MM.1S (cell line): Measurements from ENCODE around the gene PSMC6.

Source experiments
- DNase-seq: peaks from one replicate; pipeline ENCODE4 v3.0.0-alpha.2; 2015
- H2AFZ ChIP-seq: fragments of 300-600 bp; sonication (generic); 2 replicates; pipeline ENCODE4 v1.6.0; 2016; ENCODE audit warnings: antibody characterized with exemption, low read length
- H3F3A ChIP-seq: fragments of 300-600 bp; sonication (generic); 2 replicates; pipeline ENCODE4 v1.6.1; 2016; ENCODE audit warnings: mild to moderate bottlenecking, antibody characterized with exemption, low read length, moderate library complexity, mixed read lengths; ENCODE audit not compliant: insufficient read depth
- H3K27ac ChIP-seq: fragments of 300-600 bp; sonication (generic); 2 replicates; pipeline ENCODE4 v1.5.1; 2016; ENCODE audit warnings: mild to moderate bottlenecking, low read length
- H3K27me3 ChIP-seq: fragments of 300-600 bp; sonication (generic); replicated peaks from 2 replicates; pipeline ENCODE4 v1.6.0; 2016; ENCODE audit warnings: low read length; ENCODE audit not compliant: insufficient read depth
- H3K36me3 ChIP-seq: fragments of 300-600 bp; sonication (generic); replicated peaks from 2 replicates; pipeline ENCODE4 v1.6.1; 2016; ENCODE audit warnings: mild to moderate bottlenecking, low read length, mixed read lengths; ENCODE audit not compliant: insufficient read depth
- H3K4me1 ChIP-seq: fragments of 300-600 bp; sonication (generic); 2 replicates; pipeline ENCODE4 v1.6.1; 2016; ENCODE audit warnings: low read length, mixed read lengths
- H3K4me2 ChIP-seq: fragments of 300-600 bp; sonication (generic); 2 replicates; pipeline ENCODE4 v1.6.0; 2016; ENCODE audit warnings: low read depth, low read length
- H3K4me3 ChIP-seq: fragments of 300-600 bp; sonication (generic); 2 replicates; pipeline ENCODE4 v1.5.1; 2016; ENCODE audit warnings: low read length, mixed read lengths
- H3K79me2 ChIP-seq: fragments of 300-600 bp; sonication (generic); 2 replicates; pipeline ENCODE4 v1.6.1; 2016; ENCODE audit warnings: mixed run types, low read length, mixed read lengths
- H3K9ac ChIP-seq: fragments of 300-600 bp; sonication (generic); 2 replicates; pipeline ENCODE4 v1.6.1; 2016; ENCODE audit warnings: low read length, mixed read lengths
- H3K9me2 ChIP-seq: fragments of 300-600 bp; sonication (generic); replicated peaks from 2 replicates; pipeline ENCODE4 v1.6.1; 2016; ENCODE audit warnings: mild to moderate bottlenecking, low read length, mixed read lengths; ENCODE audit not compliant: insufficient read depth
- H3K9me3 ChIP-seq: fragments of 300-600 bp; sonication (generic); replicated peaks from 2 replicates; pipeline ENCODE4 v1.6.1; 2016; ENCODE audit warnings: mild to moderate bottlenecking, low read length, mixed read lengths; ENCODE audit not compliant: insufficient read depth
- H4K20me1 ChIP-seq: fragments of 300-600 bp; sonication (generic); 2 replicates; pipeline ENCODE4 v1.6.1; 2016; ENCODE audit warnings: mild to moderate bottlenecking, low read length, moderate library complexity, mixed read lengths; ENCODE audit not compliant: insufficient read depth
- EZH2 ChIP-seq: fragments of 300-600 bp; sonication (generic); optimal IDR thresholded peaks from 2 replicates; pipeline ENCODE3; 2017; ENCODE audit warnings: low read depth, mild to moderate bottlenecking, antibody characterized with exemption, low read length, mixed read lengths
- EZH2phosphoT487 ChIP-seq: fragments of 300-600 bp; sonication (generic); IDR thresholded peaks from 2 replicates; pipeline ENCODE4 v1.6.1; 2018; ENCODE audit warnings: antibody characterized with exemption, low read length
- TF ChIP-seq, protein P1 (sequence below): fragments of 300-600 bp; sonication (generic); IDR thresholded peaks from 2 replicates; pipeline ENCODE4 v1.5.1; 2016; ENCODE audit warnings: antibody characterized with exemption, low read length, mixed read lengths

The PSMC6 gene

DNA sequence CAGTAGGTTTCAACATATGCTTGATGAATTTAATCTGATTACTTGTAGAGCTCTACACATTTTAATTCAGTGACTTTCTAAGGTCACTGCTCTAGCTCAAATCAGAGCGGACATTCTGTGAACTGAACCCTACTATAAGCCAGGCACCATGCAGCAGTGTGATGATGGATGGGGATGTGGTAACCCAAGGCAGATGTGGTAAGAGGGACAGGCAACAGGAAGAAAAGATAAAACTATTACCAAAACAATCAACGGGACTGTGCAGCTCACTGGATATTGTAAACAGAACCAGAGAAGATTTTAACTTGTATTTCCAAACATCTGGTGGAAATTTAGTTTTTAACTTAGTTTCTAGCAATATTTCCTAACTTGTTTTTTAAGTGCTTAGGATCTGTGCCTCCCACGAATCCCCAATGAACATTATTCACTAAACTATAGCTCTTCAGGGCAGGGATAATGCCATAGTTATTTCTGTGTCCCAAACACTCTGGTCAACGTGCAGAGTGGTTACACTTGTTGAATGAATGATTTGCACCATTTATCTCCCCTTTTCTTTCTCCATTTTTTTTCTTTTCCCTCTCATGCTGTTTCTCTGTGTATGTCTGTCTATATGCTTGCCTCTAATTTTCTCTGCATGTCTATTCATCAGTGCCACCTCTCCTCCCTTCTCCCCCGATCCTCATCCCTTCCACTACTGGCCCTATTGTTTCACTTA lies 14.6 kb upstream of the PSMC6 start:
- no peaks in the 10 kb centered on the region for H3K27me3 ChIP-seq
- H3K36me3 ChIP-seq = no peaks in the 10 kb centered on the region
- H3K9me2 ChIP-seq = no peaks in the 10 kb centered on the region
- TF ChIP-seq EZH2phosphoT487 (no peak), EZH2 (no peak)
- TF ChIP-seq, protein P1, sequence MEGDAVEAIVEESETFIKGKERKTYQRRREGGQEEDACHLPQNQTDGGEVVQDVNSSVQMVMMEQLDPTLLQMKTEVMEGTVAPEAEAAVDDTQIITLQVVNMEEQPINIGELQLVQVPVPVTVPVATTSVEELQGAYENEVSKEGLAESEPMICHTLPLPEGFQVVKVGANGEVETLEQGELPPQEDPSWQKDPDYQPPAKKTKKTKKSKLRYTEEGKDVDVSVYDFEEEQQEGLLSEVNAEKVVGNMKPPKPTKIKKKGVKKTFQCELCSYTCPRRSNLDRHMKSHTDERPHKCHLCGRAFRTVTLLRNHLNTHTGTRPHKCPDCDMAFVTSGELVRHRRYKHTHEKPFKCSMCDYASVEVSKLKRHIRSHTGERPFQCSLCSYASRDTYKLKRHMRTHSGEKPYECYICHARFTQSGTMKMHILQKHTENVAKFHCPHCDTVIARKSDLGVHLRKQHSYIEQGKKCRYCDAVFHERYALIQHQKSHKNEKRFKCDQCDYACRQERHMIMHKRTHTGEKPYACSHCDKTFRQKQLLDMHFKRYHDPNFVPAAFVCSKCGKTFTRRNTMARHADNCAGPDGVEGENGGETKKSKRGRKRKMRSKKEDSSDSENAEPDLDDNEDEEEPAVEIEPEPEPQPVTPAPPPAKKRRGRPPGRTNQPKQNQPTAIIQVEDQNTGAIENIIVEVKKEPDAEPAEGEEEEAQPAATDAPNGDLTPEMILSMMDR = no peak
- H3F3A ChIP-seq = peaks cover 5% of the 10 kb centered on the region; the same call in 1 of the 2 replicates
- H4K20me1 ChIP-seq = no peaks in the 10 kb centered on the region
- H3K4me2 ChIP-seq = no peak overlapping the region
- peaks cover 74% of the 10 kb centered on the region for H3K79me2 ChIP-seq
- no peaks in the 10 kb centered on the region for H3K4me1 ChIP-seq
- H3K9me3 ChIP-seq = no peaks in the 10 kb centered on the region
- H3K4me3 ChIP-seq = no peak overlapping the region
- H2AFZ ChIP-seq = no peak overlapping the region
- H3K9ac ChIP-seq = no peak overlapping the region
- DNase-seq = no peak
- H3K27ac ChIP-seq = no peak overlapping the region

DNA sequence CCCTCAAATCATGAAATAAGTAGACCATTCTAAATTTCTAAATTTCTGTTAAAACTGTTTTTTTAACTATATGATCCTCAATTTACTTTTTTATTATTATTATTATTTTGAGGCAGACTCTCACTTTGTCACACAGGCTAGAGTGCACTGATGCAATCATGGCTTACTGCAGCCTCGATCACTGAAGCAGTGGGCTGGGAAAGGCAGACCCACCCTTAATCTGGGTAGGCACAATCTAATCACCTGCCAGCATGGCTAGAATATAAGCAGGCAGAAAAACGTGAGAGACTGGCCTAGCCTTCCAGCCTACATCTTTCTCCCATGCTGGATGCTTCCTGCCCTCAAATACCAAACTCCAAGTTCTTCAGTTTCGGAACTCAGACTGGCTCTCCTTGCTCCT lies 14.0 kb upstream of the PSMC6 start:
- no peaks in the 10 kb centered on the region for H3K36me3 ChIP-seq
- peaks cover 68% of the 10 kb centered on the region for H3K79me2 ChIP-seq
- H3F3A ChIP-seq = peaks cover 5% of the 10 kb centered on the region; the same call in 1 of the 2 replicates
- no peaks in the 10 kb centered on the region for H3K4me1 ChIP-seq
- no peak overlapping the region for H3K9ac ChIP-seq
- no peak for DNase-seq
- H3K27ac ChIP-seq = no peak overlapping the region
- no peak overlapping the region for H3K4me3 ChIP-seq
- no peak for TF ChIP-seq EZH2
- no peak for TF ChIP-seq EZH2phosphoT487
- TF ChIP-seq, protein P1 = no peak
- H2AFZ ChIP-seq = no peak overlapping the region
- no peaks in the 10 kb centered on the region for H4K20me1 ChIP-seq
- H3K9me3 ChIP-seq = no peaks in the 10 kb centered on the region
- no peaks in the 10 kb centered on the region for H3K27me3 ChIP-seq
- no peaks in the 10 kb centered on the region for H3K9me2 ChIP-seq
- no peak overlapping the region for H3K4me2 ChIP-seq

DNA sequence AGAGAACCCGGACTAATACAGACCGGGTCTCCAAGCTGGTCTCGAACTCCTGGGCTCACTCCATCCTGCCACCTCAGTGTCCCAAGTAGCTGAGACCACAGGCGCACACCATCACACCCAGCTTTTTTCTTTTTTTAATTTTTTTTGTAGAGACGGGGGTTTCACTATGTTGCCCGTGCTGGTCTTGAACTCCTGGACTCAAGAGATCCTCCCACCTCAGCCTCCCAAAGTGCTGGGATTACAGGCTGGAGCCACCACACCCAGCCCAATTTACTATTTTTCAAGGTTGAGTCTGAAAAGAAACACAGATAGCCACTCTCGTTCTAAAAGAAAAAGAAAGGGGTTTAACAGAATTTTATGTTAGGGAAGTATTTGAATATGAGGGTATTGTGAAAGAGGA lies 13.5 kb upstream of the PSMC6 start:
- Histone ChIP-seq H3K27me3 (no peaks in the 10 kb centered on the region), H3K36me3 (no peaks in the 10 kb centered on the region), H4K20me1 (no peaks in the 10 kb centered on the region), H3K9me2 (no peaks in the 10 kb centered on the region), H3F3A (peaks cover 5% of the 10 kb centered on the region; the same call in 1 of the 2 replicates), H3K9me3 (no peaks in the 10 kb centered on the region), H2AFZ (no peak overlapping the region), H3K4me1 (no peaks in the 10 kb centered on the region), H3K79me2 (peaks cover 63% of the 10 kb centered on the region), H3K4me2 (peak overlapping the region; percentile 65; the same call in 1 of the 2 replicates), H3K27ac (no peak overlapping the region), H3K4me3 (no peak overlapping the region), H3K9ac (no peak overlapping the region)
- TF ChIP-seq EZH2phosphoT487 = no peak
- TF ChIP-seq, protein P1 = no peak
- TF ChIP-seq EZH2 = no peak
- no peak for DNase-seq
